ENCODE data around the gene ARF5. TPM values are rescaled to one million over a fixed set of nuclear protein-coding genes. Genes with fewer than 3 reads are reported as not detected.
A peak's percentile ranks its signal among the peaks of the same experiment; 100 is the strongest.
"Not testable (repeated sequence)": the region's sequence is repeated elsewhere in the genome, so short reads cannot be mapped to it uniquely, and the experiment has no call there.

The ARF5 gene
- total and polyA plus RNA-seq, 2 experiments from 2014 or later = 207 to 263 TPM

DNA sequence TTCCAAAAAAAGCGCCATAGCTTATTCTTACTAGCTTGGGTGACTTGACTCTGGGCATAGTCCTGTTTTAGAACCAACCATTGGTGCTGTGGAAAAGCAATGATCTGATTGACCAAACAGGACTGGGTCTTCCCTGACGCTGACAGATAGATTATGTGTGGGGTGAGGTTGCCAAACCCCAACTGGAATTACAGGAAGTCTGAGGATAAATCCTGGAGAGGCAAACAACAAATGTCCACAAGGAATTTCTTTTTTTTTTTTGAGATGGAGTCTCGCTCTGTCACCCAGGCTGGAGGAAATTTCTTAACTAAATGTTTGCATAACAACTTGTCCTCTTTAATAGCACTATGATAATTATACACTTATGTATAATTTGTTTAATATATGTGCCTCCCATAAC, 22.0 kb upstream of the ARF5 start:
- Histone ChIP-seq H2AFZ (no peak overlapping the region), H3K27ac (no peak overlapping the region), H3K9ac (no peak overlapping the region), H3F3A (ENCODE audit: insufficient read depth) (no peaks in the 10 kb centered on the region), H4K20me1 (ENCODE audit: insufficient read depth) (no peaks in the 10 kb centered on the region), H3K9me3 (ENCODE audit: low read depth) (no peaks in the 10 kb centered on the region), H3K4me3 (no peak overlapping the region), H3K9me2 (ENCODE audit: insufficient read depth) (no peaks in the 10 kb centered on the region), H3K4me2 (ENCODE audit: unreplicated experiment) (no peak overlapping the region), H3K4me1 (ENCODE audit: insufficient read depth) (no peaks in the 10 kb centered on the region), H3K79me2 (ENCODE audit: insufficient read depth) (no peaks in the 10 kb centered on the region), H3K27me3 (replicated peaks; ENCODE audit: insufficient read depth) (no peaks in the 10 kb centered on the region), H3K36me3 (ENCODE audit: low read depth) (no peaks in the 10 kb centered on the region)
- WGBS, 2 experiments (ENCODE audit: low coverage in 1 of 2, low lambda C conversion rate in 2 of 2, missing lambda C conversion rate in 2 of 2) = 73% methylated on average over 3 of the region's 3 CpGs
- in situ Hi-C loops (cut with MboI) = no loop called here
- TF ChIP-seq EZH2phosphoT487 (IDR thresholded peaks at IDR 0.05; ENCODE audit: insufficient read depth, low read depth) = no peak
- no peak for TF ChIP-seq EZH2 (IDR thresholded peaks at IDR 0.05; ENCODE audit: insufficient read depth, poor library complexity, severe bottlenecking)
- no peak for DNase-seq

- H3K79me2 ChIP-seq (ENCODE audit: insufficient read depth); H3K4me3 ChIP-seq; H2AFZ ChIP-seq; H3K27me3 ChIP-seq (replicated peaks; ENCODE audit: insufficient read depth); H3K36me3 ChIP-seq (ENCODE audit: low read depth); H3F3A ChIP-seq (ENCODE audit: insufficient read depth); in situ Hi-C loops (cut with MboI); H3K27ac ChIP-seq; H3K4me2 ChIP-seq (ENCODE audit: unreplicated experiment); H3K9me3 ChIP-seq (ENCODE audit: low read depth); DNase-seq; H3K4me1 ChIP-seq (ENCODE audit: insufficient read depth); H4K20me1 ChIP-seq (ENCODE audit: insufficient read depth); H3K9ac ChIP-seq; H3K9me2 ChIP-seq (ENCODE audit: insufficient read depth): not testable (repeated sequence)
- no CpG with 5 or more reads among the region's 3 CpGs for WGBS, 2 experiments (ENCODE audit: low coverage in 1 of 2, low lambda C conversion rate in 2 of 2, missing lambda C conversion rate in 2 of 2)
Measured at GRCh38 chr7:127568034-127568433, 20.2 kb upstream of the ARF5 start.

- WGBS, 2 experiments (ENCODE audit: low coverage in 1 of 2, low lambda C conversion rate in 2 of 2, missing lambda C conversion rate in 2 of 2) = 64 to 72% methylated on average over 3 of the region's 3 CpGs
- H3K4me3 ChIP-seq = no peak overlapping the region
- no peaks in the 10 kb centered on the region for H3K36me3 ChIP-seq (ENCODE audit: low read depth)
- DNase-seq = no peak
- no peak overlapping the region for H2AFZ ChIP-seq
- no peak overlapping the region for H3K4me2 ChIP-seq (ENCODE audit: unreplicated experiment)
- H3K79me2 ChIP-seq (ENCODE audit: insufficient read depth) = no peaks in the 10 kb centered on the region
- no peaks in the 10 kb centered on the region for H4K20me1 ChIP-seq (ENCODE audit: insufficient read depth)
- H3K9me3 ChIP-seq (ENCODE audit: low read depth) = no peaks in the 10 kb centered on the region
- no peaks in the 10 kb centered on the region for H3K9me2 ChIP-seq (ENCODE audit: insufficient read depth)
- no peaks in the 10 kb centered on the region for H3K27me3 ChIP-seq (replicated peaks; ENCODE audit: insufficient read depth)
- no peaks in the 10 kb centered on the region for H3F3A ChIP-seq (ENCODE audit: insufficient read depth)
- H3K9ac ChIP-seq = no peak overlapping the region
- no peak overlapping the region for H3K27ac ChIP-seq
- in situ Hi-C loops (cut with MboI) = no loop called here
- no peak for TF ChIP-seq EZH2 (IDR thresholded peaks at IDR 0.05; ENCODE audit: insufficient read depth, poor library complexity, severe bottlenecking)
- TF ChIP-seq EZH2phosphoT487 (IDR thresholded peaks at IDR 0.05; ENCODE audit: insufficient read depth, low read depth) = no peak
- no peaks in the 10 kb centered on the region for H3K4me1 ChIP-seq (ENCODE audit: insufficient read depth)
Measured at GRCh38 chr7:127571741-127572505, 16.3 kb upstream of the ARF5 start.

GRCh38 chr7:127578036-127578684, 10.1 kb upstream of the ARF5 start:
- H4K20me1 ChIP-seq (ENCODE audit: insufficient read depth) = no peaks in the 10 kb centered on the region; the same call in 1 of the 2 replicates
- peaks cover 27% of the 10 kb centered on the region for H3K79me2 ChIP-seq (ENCODE audit: insufficient read depth)
- no peak overlapping the region for H3K4me2 ChIP-seq (ENCODE audit: unreplicated experiment)
- no peaks in the 10 kb centered on the region for H3K27me3 ChIP-seq (replicated peaks; ENCODE audit: insufficient read depth)
- no peaks in the 10 kb centered on the region for H3K9me2 ChIP-seq (ENCODE audit: insufficient read depth)
- peaks cover 11% of the 10 kb centered on the region; the same call in 1 of the 2 replicates for H3K4me1 ChIP-seq (ENCODE audit: insufficient read depth)
- no peak overlapping the region for H2AFZ ChIP-seq
- DNase-seq = peak; percentile 53
- no peak overlapping the region for H3K4me3 ChIP-seq
- WGBS, 2 experiments (ENCODE audit: low coverage in 1 of 2, low lambda C conversion rate in 2 of 2, missing lambda C conversion rate in 2 of 2) = 79 to 81% methylated on average over 5 of the region's 5 CpGs
- H3F3A ChIP-seq (ENCODE audit: insufficient read depth) = no peaks in the 10 kb centered on the region
- H3K27ac ChIP-seq = no peak overlapping the region
- H3K9ac ChIP-seq = no peak overlapping the region
- in situ Hi-C loops (cut with MboI) = no loop called here
- H3K36me3 ChIP-seq (ENCODE audit: low read depth) = 0 out of 2 replicates have a peak, but pooled peaks cover 4% of the 10 kb centered on the region
- TF ChIP-seq EZH2phosphoT487 (IDR thresholded peaks at IDR 0.05; ENCODE audit: insufficient read depth, low read depth) (no peak), EZH2 (IDR thresholded peaks at IDR 0.05; ENCODE audit: insufficient read depth, poor library complexity, severe bottlenecking) (no peak)
- no peaks in the 10 kb centered on the region for H3K9me3 ChIP-seq (ENCODE audit: low read depth)
